Measurements from ENCODE around the gene TOR3A. TPM values are rescaled to one million over a fixed set of nuclear protein-coding genes. Genes with fewer than 3 reads are reported as not detected.

Gene TOR3A
- total RNA-seq, 3 donors from 2014 or later: 38.7 to 39.9 (median 39.8) TPM

GRCh38 chr1:179141592-179142251, 59.9 kb downstream of the TOR3A start:
- DNase-seq (peak; percentile 14), ATAC-seq (peak; percentile 94 to 98)
- Mint-ChIP-seq H3K9me3 (no peaks in the 10 kb centered on the region), H3K36me3 (ENCODE audit: insufficient read depth) (peaks cover 8% of the 10 kb centered on the region), H3K27me3 (ENCODE audit: low read depth) (no peaks in the 10 kb centered on the region), H3K4me1 (ENCODE audit: low read depth) (peaks cover 36% of the 10 kb centered on the region), H3K4me3 (peak overlapping the region; percentile 25)

GRCh38 chr1:179142889-179143299, 61.0 kb downstream of the TOR3A start:
- Mint-ChIP-seq H3K4me1 (ENCODE audit: low read depth) (peaks cover 37% of the 10 kb centered on the region), H3K27me3 (ENCODE audit: low read depth) (no peaks in the 10 kb centered on the region), H3K9me3 (no peaks in the 10 kb centered on the region), H3K36me3 (ENCODE audit: insufficient read depth) (peaks cover 8% of the 10 kb centered on the region), H3K4me3 (peak overlapping the region; percentile 47)
- ATAC-seq (no peak), DNase-seq (no peak)

GRCh38 chr1:179143322-179143721, 61.5 kb downstream of the TOR3A start:
- DNase-seq (no peak), ATAC-seq (peak; percentile 35 to 49)
- no peaks in the 10 kb centered on the region for H3K27me3 Mint-ChIP-seq (ENCODE audit: low read depth)
- H3K36me3 Mint-ChIP-seq (ENCODE audit: insufficient read depth): peaks cover 10% of the 10 kb centered on the region
- H3K4me1 Mint-ChIP-seq (ENCODE audit: low read depth): peaks cover 37% of the 10 kb centered on the region
- no peaks in the 10 kb centered on the region for H3K9me3 Mint-ChIP-seq
- no peak overlapping the region for H3K4me3 Mint-ChIP-seq

- Mint-ChIP-seq H3K36me3 (ENCODE audit: insufficient read depth) (peaks cover 12% of the 10 kb centered on the region), H3K4me1 (ENCODE audit: low read depth) (peaks cover 35% of the 10 kb centered on the region), H3K9me3 (no peaks in the 10 kb centered on the region), H3K27me3 (ENCODE audit: low read depth) (no peaks in the 10 kb centered on the region), H3K4me3 (no peak overlapping the region)
- ATAC-seq: no peak
- DNase-seq: no peak
Observed at GRCh38 chr1:179144626-179145025, 62.8 kb downstream of the TOR3A start.

- Mint-ChIP-seq H3K4me3 (no peak overlapping the region), H3K4me1 (ENCODE audit: low read depth) (peaks cover 29% of the 10 kb centered on the region), H3K36me3 (ENCODE audit: insufficient read depth) (peaks cover 13% of the 10 kb centered on the region), H3K9me3 (no peaks in the 10 kb centered on the region), H3K27me3 (ENCODE audit: low read depth) (no peaks in the 10 kb centered on the region)
- DNase-seq: no peak
- no peak for ATAC-seq
Observed at GRCh38 chr1:179145521-179145920, 63.7 kb downstream of the TOR3A start.

Other genes starting within 250 kb of the TOR3A start
- not detected for gene ANGPTL1, start 211.0 kb upstream of the TOR3A start, total RNA-seq
- gene FAM20B, start 56.2 kb upstream of the TOR3A start, total RNA-seq: 10 to 100 TPM; 35.1 to 37.9 (median 35.7) TPM
- 1 to 10 TPM; 8.7 to 9.9 (median 9.9) TPM for gene ABL2, start 147.6 kb downstream of the TOR3A start, total RNA-seq
- 10 to 100 TPM; 46.3 to 56.7 (median 49.0) TPM for gene SOAT1, start 211.7 kb downstream of the TOR3A start, total RNA-seq